ENCODE measurements around the gene LMNTD2.
A peak's percentile ranks its signal among the peaks of the same experiment; 100 is the strongest.

LMNTD2 gene

DNA sequence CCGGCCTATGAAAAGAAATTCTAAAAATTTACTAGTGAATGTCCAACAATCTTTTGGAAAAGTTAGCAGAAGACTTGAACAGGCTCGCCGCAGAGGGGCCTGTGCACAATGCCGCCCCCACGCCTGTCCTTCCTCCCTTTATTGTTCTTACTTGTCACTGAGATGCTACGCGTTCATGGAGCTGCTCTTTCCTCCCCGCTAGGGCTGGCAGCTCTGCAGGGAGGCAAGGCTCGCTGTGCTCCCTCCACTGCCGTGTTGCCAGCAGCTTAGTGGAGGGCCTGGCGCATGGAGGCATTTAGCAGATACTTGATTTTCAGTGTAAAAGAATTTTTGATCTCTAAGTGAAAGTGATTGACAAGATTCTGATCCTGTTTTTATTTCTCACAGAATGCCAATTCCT, 30.5 kb upstream of the LMNTD2 start:
- no peak overlapping the region for H3K18ac ChIP-seq (ENCODE audit: low read length)
- peaks cover 12% of the 10 kb centered on the region for H3K79me1 ChIP-seq (ENCODE audit: low read length)
- no peak overlapping the region for H4K8ac ChIP-seq (ENCODE audit: low read depth, low read length)
- no peak overlapping the region for H2AK5ac ChIP-seq (ENCODE audit: low read length)
- no peak overlapping the region for H2BK15ac ChIP-seq (replicated peaks; ENCODE audit: low read depth)
- no CpG with 5 or more reads among the region's 11 CpGs for WGBS (ENCODE audit: extremely low coverage, insufficient coverage, low lambda C conversion rate)
- no peak overlapping the region for H3K23ac ChIP-seq (ENCODE audit: low read length)
- H3K4ac ChIP-seq (ENCODE audit: low read depth, low read length) = no peak overlapping the region
- no peak overlapping the region for H3K4me3 ChIP-seq (ENCODE audit: low read length)
- H2BK5ac ChIP-seq (ENCODE audit: low read length) = no peak overlapping the region
- H3K4me1 ChIP-seq (ENCODE audit: control insufficient read depth, low read depth, low read length) = no peaks in the 10 kb centered on the region
- no peak overlapping the region for H4K5ac ChIP-seq (ENCODE audit: low read length)
- DNase-seq = no peak
- H3K4me2 ChIP-seq (ENCODE audit: low read length) = no peak overlapping the region
- H3K9ac ChIP-seq (ENCODE audit: low read length) = no peak overlapping the region
- no peak overlapping the region for H3K56ac ChIP-seq (ENCODE audit: low read length)
- H2BK120ac ChIP-seq (ENCODE audit: low read depth, low read length) = no peak overlapping the region
- H3K79me2 ChIP-seq (ENCODE audit: control insufficient read depth, insufficient read depth, low read length) = no peaks in the 10 kb centered on the region
- H3K27me3 ChIP-seq (ENCODE audit: insufficient read depth, low read length, poor library complexity) = no peaks in the 10 kb centered on the region
- H3K36me3 ChIP-seq (ENCODE audit: control insufficient read depth, insufficient read depth, low read length) = peaks cover 38% of the 10 kb centered on the region
- H3K27ac ChIP-seq (ENCODE audit: low read depth, low read length) = no peak overlapping the region

DNA sequence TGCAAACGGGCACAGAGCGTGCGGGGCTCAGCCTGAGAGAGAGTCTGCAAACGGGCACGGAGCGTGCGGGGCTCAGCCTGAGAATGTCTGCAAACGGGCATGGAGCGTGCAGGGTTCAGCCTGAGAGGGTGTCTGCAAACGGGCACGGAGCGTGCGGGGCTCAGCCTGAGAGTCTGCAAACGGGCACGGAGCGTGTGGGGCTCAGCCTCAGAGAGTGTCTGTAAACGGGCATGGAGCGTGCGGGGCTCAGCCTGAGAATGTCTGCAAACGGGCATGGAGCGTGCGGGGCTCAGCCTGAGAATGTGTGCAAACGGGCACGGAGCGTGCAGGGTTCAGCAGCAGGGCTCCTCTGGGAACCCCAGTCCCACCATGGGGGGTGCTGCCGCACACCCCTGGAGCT, 29.3 kb upstream of the LMNTD2 start:
- H3K9ac ChIP-seq (ENCODE audit: low read length) = no peak overlapping the region
- H3K36me3 ChIP-seq (ENCODE audit: control insufficient read depth, insufficient read depth, low read length) = peaks cover 36% of the 10 kb centered on the region

GRCh38 chr11:587978-588380, 27.4 kb upstream of the LMNTD2 start:
- Histone ChIP-seq H3K36me3 (ENCODE audit: control insufficient read depth, insufficient read depth, low read length) (peaks cover 30% of the 10 kb centered on the region), H3K27ac (ENCODE audit: low read depth, low read length) (no peak overlapping the region), H3K4ac (ENCODE audit: low read depth, low read length) (no peak overlapping the region)

More for the DNA sequence above, 29.3 kb upstream of the LMNTD2 start:
- Histone ChIP-seq H3K56ac (ENCODE audit: low read length) (no peak overlapping the region), H3K23ac (ENCODE audit: low read length) (no peak overlapping the region), H4K5ac (ENCODE audit: low read length) (no peak overlapping the region), H3K79me2 (ENCODE audit: control insufficient read depth, insufficient read depth, low read length) (no peaks in the 10 kb centered on the region), H3K4me3 (ENCODE audit: low read length) (no peak overlapping the region), H3K18ac (ENCODE audit: low read length) (no peak overlapping the region), H3K4ac (ENCODE audit: low read depth, low read length) (no peak overlapping the region), H3K4me1 (ENCODE audit: control insufficient read depth, low read depth, low read length) (no peaks in the 10 kb centered on the region), H3K79me1 (ENCODE audit: low read length) (peaks cover 10% of the 10 kb centered on the region), H3K27ac (ENCODE audit: low read depth, low read length) (no peak overlapping the region), H4K8ac (ENCODE audit: low read depth, low read length) (no peak overlapping the region), H3K4me2 (ENCODE audit: low read length) (no peak overlapping the region), H2BK5ac (ENCODE audit: low read length) (no peak overlapping the region), H2BK120ac (ENCODE audit: low read depth, low read length) (no peak overlapping the region), H3K27me3 (ENCODE audit: insufficient read depth, low read length, poor library complexity) (no peaks in the 10 kb centered on the region), H2BK15ac (replicated peaks; ENCODE audit: low read depth) (no peak overlapping the region), H2AK5ac (ENCODE audit: low read length) (no peak overlapping the region)
- no peak for DNase-seq
- WGBS (ENCODE audit: extremely low coverage, insufficient coverage, low lambda C conversion rate) = no CpG with 5 or more reads among the region's 26 CpGs

DNA sequence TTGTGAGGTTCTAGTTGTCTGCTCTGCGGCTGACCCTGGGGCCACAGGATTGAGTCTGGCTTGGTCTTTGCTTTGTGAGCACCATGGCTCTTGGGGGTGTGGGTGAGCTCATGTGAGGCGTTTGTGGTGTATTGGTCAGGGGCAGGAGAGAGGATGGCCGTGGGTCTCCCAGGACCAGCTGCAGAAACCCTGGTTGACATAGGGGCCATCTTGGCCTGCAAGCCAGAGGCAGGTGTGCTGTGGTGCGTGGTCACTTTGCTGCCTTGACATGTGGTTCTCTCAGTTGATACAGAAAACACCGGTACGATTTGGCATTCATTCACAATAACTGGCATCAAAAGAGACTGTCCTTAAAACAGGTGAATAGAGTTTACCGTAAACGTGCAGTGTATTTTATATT, 27.0 kb upstream of the LMNTD2 start:
- H3K4me3 ChIP-seq (ENCODE audit: low read length) = no peak overlapping the region
- H2BK15ac ChIP-seq (replicated peaks; ENCODE audit: low read depth) = no peak overlapping the region
- H3K4me2 ChIP-seq (ENCODE audit: low read length) = no peak overlapping the region
- no peaks in the 10 kb centered on the region for H3K4me1 ChIP-seq (ENCODE audit: control insufficient read depth, low read depth, low read length)
- H3K27me3 ChIP-seq (ENCODE audit: insufficient read depth, low read length, poor library complexity) = no peaks in the 10 kb centered on the region
- no peak overlapping the region for H4K8ac ChIP-seq (ENCODE audit: low read depth, low read length)
- H3K27ac ChIP-seq (ENCODE audit: low read depth, low read length) = no peak overlapping the region
- no peak overlapping the region for H3K23ac ChIP-seq (ENCODE audit: low read length)
- no peak overlapping the region for H2AK5ac ChIP-seq (ENCODE audit: low read length)
- no peak overlapping the region for H4K5ac ChIP-seq (ENCODE audit: low read length)
- peaks cover 12% of the 10 kb centered on the region for H3K79me1 ChIP-seq (ENCODE audit: low read length)
- no peak overlapping the region for H2BK120ac ChIP-seq (ENCODE audit: low read depth, low read length)
- no peak overlapping the region for H3K9ac ChIP-seq (ENCODE audit: low read length)
- H2BK5ac ChIP-seq (ENCODE audit: low read length) = no peak overlapping the region
- no CpG with 5 or more reads among the region's 8 CpGs for WGBS (ENCODE audit: extremely low coverage, insufficient coverage, low lambda C conversion rate)
- no peak for DNase-seq
- no peak overlapping the region for H3K56ac ChIP-seq (ENCODE audit: low read length)
- H3K79me2 ChIP-seq (ENCODE audit: control insufficient read depth, insufficient read depth, low read length) = no peaks in the 10 kb centered on the region
- no peak overlapping the region for H3K18ac ChIP-seq (ENCODE audit: low read length)
- no peak overlapping the region for H3K4ac ChIP-seq (ENCODE audit: low read depth, low read length)
- H3K36me3 ChIP-seq (ENCODE audit: control insufficient read depth, insufficient read depth, low read length) = peaks cover 29% of the 10 kb centered on the region

More at GRCh38 chr11:587978-588380, 27.4 kb upstream of the LMNTD2 start:
- H2BK120ac ChIP-seq (ENCODE audit: low read depth, low read length) = no peak overlapping the region
- H2AK5ac ChIP-seq (ENCODE audit: low read length) = no peak overlapping the region
- H2BK15ac ChIP-seq (replicated peaks; ENCODE audit: low read depth) = no peak overlapping the region
- no peak overlapping the region for H3K18ac ChIP-seq (ENCODE audit: low read length)
- no peaks in the 10 kb centered on the region for H3K4me1 ChIP-seq (ENCODE audit: control insufficient read depth, low read depth, low read length)
- no peak overlapping the region for H2BK5ac ChIP-seq (ENCODE audit: low read length)
- H3K79me1 ChIP-seq (ENCODE audit: low read length) = peaks cover 12% of the 10 kb centered on the region
- no peak overlapping the region for H3K56ac ChIP-seq (ENCODE audit: low read length)
- no peaks in the 10 kb centered on the region for H3K27me3 ChIP-seq (ENCODE audit: insufficient read depth, low read length, poor library complexity)
- H3K4me3 ChIP-seq (ENCODE audit: low read length) = no peak overlapping the region
- H3K4me2 ChIP-seq (ENCODE audit: low read length) = no peak overlapping the region
- no peak overlapping the region for H4K8ac ChIP-seq (ENCODE audit: low read depth, low read length)
- H3K9ac ChIP-seq (ENCODE audit: low read length) = no peak overlapping the region
- H4K5ac ChIP-seq (ENCODE audit: low read length) = no peak overlapping the region
- no peaks in the 10 kb centered on the region for H3K79me2 ChIP-seq (ENCODE audit: control insufficient read depth, insufficient read depth, low read length)
- no peak overlapping the region for H3K23ac ChIP-seq (ENCODE audit: low read length)
- DNase-seq = peak; percentile 43
- no CpG with 5 or more reads among the region's 6 CpGs for WGBS (ENCODE audit: extremely low coverage, insufficient coverage, low lambda C conversion rate)

DNA sequence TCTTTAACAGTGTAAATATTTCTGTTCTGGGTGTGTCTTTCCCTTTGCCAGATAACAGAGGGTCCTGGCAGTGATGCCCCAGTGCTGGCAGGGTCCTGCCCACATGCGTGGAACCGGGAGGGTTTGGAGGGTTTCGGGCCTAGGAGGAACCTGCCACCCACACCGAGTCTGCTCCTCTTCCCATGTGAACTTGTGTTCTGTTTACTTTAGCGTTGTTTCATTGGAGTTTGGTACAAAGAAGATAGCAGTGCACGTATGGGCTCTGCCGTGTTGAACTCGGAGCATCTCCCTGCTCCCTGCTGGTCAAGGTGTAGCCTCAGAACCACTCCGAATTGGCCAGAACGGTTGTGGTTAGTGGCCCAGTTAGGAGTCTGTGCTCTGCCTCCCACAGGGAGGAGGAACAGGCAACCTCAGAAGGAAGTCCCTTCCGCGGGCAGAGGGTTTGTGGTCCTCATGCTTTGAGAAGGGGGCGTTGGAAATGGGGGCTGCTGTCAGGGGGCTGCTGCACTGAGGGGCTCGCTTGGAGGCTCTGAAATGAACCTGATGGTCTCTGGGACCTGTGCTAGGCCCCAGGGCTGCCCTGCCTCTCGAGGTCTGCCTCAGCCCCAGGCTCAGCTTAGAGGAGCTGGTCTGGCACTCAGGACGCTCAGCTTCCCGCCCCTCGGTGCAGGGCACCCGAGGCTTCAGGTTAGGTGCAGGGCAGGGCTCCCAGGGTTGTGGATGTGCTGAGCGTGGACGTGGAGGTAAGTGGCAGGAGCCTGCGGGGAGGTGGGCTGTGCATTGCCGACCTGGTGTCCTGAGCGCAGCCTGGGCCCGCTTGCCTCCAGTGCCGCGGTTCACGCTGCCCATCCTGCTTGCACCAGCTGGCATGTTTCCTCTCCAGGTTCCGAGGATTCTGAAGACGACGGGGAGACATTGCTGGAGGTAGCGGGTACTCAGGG, 26.1 kb upstream of the LMNTD2 start:
- no peaks in the 10 kb centered on the region for H3K4me1 ChIP-seq (ENCODE audit: control insufficient read depth, low read depth, low read length)
- H3K56ac ChIP-seq (ENCODE audit: low read length) = no peak overlapping the region
- DNase-seq = no peak
- H3K79me2 ChIP-seq (ENCODE audit: control insufficient read depth, insufficient read depth, low read length) = peaks cover 3% of the 10 kb centered on the region
- no peak overlapping the region for H2BK5ac ChIP-seq (ENCODE audit: low read length)
- no peak overlapping the region for H3K9ac ChIP-seq (ENCODE audit: low read length)
- peaks cover 15% of the 10 kb centered on the region for H3K79me1 ChIP-seq (ENCODE audit: low read length)
- WGBS (ENCODE audit: extremely low coverage, insufficient coverage, low lambda C conversion rate) = no CpG with 5 or more reads among the region's 32 CpGs
- H2AK5ac ChIP-seq (ENCODE audit: low read length) = no peak overlapping the region
- no peak overlapping the region for H3K23ac ChIP-seq (ENCODE audit: low read length)
- no peak overlapping the region for H3K4ac ChIP-seq (ENCODE audit: low read depth, low read length)
- no peak overlapping the region for H4K5ac ChIP-seq (ENCODE audit: low read length)
- H3K18ac ChIP-seq (ENCODE audit: low read length) = no peak overlapping the region
- H2BK15ac ChIP-seq (replicated peaks; ENCODE audit: low read depth) = no peak overlapping the region
- no peak overlapping the region for H4K8ac ChIP-seq (ENCODE audit: low read depth, low read length)
- H3K36me3 ChIP-seq (ENCODE audit: control insufficient read depth, insufficient read depth, low read length) = peaks cover 27% of the 10 kb centered on the region
- H3K4me2 ChIP-seq (ENCODE audit: low read length) = no peak overlapping the region
- no peaks in the 10 kb centered on the region for H3K27me3 ChIP-seq (ENCODE audit: insufficient read depth, low read length, poor library complexity)
- H3K27ac ChIP-seq (ENCODE audit: low read depth, low read length) = no peak overlapping the region
- H3K4me3 ChIP-seq (ENCODE audit: low read length) = no peak overlapping the region
- no peak overlapping the region for H2BK120ac ChIP-seq (ENCODE audit: low read depth, low read length)

Measured in mesendoderm (in vitro differentiated cells).